HG03103 (cell line): Measurements from ENCODE around the gene CCT3.
A peak's percentile ranks its signal among the peaks of the same experiment; 100 is the strongest.

Experiments used
- ATAC-seq: cut with Tn5 transposase; IDR thresholded peaks from one replicate; pipeline ENCODE4 v1.9.1; 2021; ENCODE audit warnings: low read depth; ENCODE audit not compliant: unreplicated experiment

CCT3 gene

GRCh38 chr1:156282479-156283222 is 55.4 kb downstream of the CCT3 start, which contains the start of gene SMG5:
Gene SMG5, minus strand, starts transcription at chr1:156282825. Its CDS starts 145 bp downstream, at chr1:156282680.
- peak; percentile 78 for ATAC-seq

- no peak for ATAC-seq
Observed at GRCh38 chr1:156281693-156282478, 56.2 kb downstream of the CCT3 start.

GRCh38 chr1:156281281-156281680 is 56.8 kb downstream of the CCT3 start:
- no peak for ATAC-seq

- no peak for ATAC-seq
Observed at GRCh38 chr1:156279837-156280236, 58.3 kb downstream of the CCT3 start.

- no peak for ATAC-seq
Observed at GRCh38 chr1:156276966-156277381, 61.1 kb downstream of the CCT3 start.

- ATAC-seq: no peak
Observed at GRCh38 chr1:156276532-156276931, 61.6 kb downstream of the CCT3 start.

- no peak for ATAC-seq
Observed at GRCh38 chr1:156270314-156270713, 67.8 kb downstream of the CCT3 start.

GRCh38 chr1:156268336-156268735 is 69.8 kb downstream of the CCT3 start:
- no peak for ATAC-seq

GRCh38 chr1:156266051-156266450 is 72.0 kb downstream of the CCT3 start:
- ATAC-seq: no peak

- no peak for ATAC-seq
Observed at GRCh38 chr1:156263288-156263655, 74.8 kb downstream of the CCT3 start.

- ATAC-seq: no peak
Observed at GRCh38 chr1:156262461-156263287, 75.4 kb downstream of the CCT3 start.

- ATAC-seq: no peak
Observed at GRCh38 chr1:156260896-156261295, 77.2 kb downstream of the CCT3 start.

- no peak for ATAC-seq
Observed at GRCh38 chr1:156259805-156260204, 78.3 kb downstream of the CCT3 start.
